PC-9 (cell line): ENCODE data around the gene TBX21.

Source experiments
- CTCF ChIP-seq: fragments of 200-600 bp; sonication (generic); conservative IDR thresholded peaks from 2 replicates; pipeline ENCODE4 v1.6.1; 2017; ENCODE audit warnings: mixed run types, antibody characterized with exemption, mild to moderate bottlenecking, moderate library complexity
- EZH2 ChIP-seq: fragments of 200-600 bp; sonication (generic); IDR thresholded peaks from 2 replicates; pipeline ENCODE4 v1.8.0; 2017; ENCODE audit warnings: antibody characterized with exemption, low read depth

GRCh38 chr17:47744168-47745036 is 11.4 kb downstream of the TBX21 start:
- TF ChIP-seq CTCF (no peak), EZH2 (no peak)
